Stomach (tissue), 4 donors: ENCODE results near the gene TMEM25.

Experiments used
- EP300 ChIP-seq: sonication (generic); formaldehyde crosslinking; IDR thresholded peaks from one replicate; pipeline ENCODE4 v1.6.1; 2017; ENCODE audit warnings: antibody characterized with exemption
- POLR2A ChIP-seq, 4 donors: fragments of 450-650 bp; IDR thresholded peaks; one replicate each; pipeline ENCODE4 v1.6.1; 2016; ENCODE audit warnings: antibody characterized with exemption in 4 of 4, control low read depth in 2 of 4, mild to moderate bottlenecking in 1 of 4, moderate library complexity in 1 of 4
- TF ChIP-seq, protein P1 (sequence below), 7 experiments: fragments of 450-650 bp in 4 of 7; fragments of 200-600 bp in 3 of 7; sonication (generic) in 3 of 7; IDR thresholded peaks; one replicate each; pipeline ENCODE4 v1.5.1; 2016 to 2019; ENCODE audit warnings: antibody characterized with exemption in 7 of 7, control low read depth in 2 of 7, mild to moderate bottlenecking in 1 of 7

DNA sequence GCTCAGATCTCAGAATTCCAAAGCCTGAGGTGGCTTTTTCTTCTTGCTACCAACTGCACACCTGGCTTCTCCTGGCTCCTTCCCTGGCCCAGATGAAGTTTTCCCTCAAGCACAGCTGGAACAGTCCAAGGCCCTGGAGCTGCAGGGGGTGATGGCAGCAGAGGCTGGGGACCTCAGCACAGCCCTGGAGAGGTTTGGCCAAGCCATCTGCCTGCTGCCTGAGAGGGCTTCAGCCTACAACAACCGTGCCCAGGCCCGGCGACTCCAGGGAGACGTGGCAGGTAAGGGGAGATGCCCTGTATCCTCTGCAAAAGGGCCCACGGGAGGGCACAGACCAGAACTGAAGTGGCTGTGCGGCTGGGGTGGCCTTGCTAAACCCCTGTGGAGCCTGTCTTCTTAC, 2.5 kb upstream of the TMEM25 start:
- TF ChIP-seq, protein P1, sequence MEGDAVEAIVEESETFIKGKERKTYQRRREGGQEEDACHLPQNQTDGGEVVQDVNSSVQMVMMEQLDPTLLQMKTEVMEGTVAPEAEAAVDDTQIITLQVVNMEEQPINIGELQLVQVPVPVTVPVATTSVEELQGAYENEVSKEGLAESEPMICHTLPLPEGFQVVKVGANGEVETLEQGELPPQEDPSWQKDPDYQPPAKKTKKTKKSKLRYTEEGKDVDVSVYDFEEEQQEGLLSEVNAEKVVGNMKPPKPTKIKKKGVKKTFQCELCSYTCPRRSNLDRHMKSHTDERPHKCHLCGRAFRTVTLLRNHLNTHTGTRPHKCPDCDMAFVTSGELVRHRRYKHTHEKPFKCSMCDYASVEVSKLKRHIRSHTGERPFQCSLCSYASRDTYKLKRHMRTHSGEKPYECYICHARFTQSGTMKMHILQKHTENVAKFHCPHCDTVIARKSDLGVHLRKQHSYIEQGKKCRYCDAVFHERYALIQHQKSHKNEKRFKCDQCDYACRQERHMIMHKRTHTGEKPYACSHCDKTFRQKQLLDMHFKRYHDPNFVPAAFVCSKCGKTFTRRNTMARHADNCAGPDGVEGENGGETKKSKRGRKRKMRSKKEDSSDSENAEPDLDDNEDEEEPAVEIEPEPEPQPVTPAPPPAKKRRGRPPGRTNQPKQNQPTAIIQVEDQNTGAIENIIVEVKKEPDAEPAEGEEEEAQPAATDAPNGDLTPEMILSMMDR (IDR thresholded peaks at IDR 0.05) = no peak
- TF ChIP-seq POLR2A (IDR thresholded peaks at IDR 0.05) (no peak), EP300 (no peak)
